ENCODE measurements around the gene MINAR2. TPM values are rescaled to one million over a fixed set of nuclear protein-coding genes. Genes with fewer than 3 reads are reported as not detected.

Gene MINAR2, protein sequence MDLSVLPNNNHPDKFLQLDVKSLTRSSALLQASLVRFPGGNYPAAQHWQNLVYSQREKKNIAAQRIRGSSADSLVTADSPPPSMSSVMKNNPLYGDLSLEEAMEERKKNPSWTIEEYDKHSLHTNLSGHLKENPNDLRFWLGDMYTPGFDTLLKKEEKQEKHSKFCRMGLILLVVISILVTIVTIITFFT
- total RNA-seq = not detected

DNA sequence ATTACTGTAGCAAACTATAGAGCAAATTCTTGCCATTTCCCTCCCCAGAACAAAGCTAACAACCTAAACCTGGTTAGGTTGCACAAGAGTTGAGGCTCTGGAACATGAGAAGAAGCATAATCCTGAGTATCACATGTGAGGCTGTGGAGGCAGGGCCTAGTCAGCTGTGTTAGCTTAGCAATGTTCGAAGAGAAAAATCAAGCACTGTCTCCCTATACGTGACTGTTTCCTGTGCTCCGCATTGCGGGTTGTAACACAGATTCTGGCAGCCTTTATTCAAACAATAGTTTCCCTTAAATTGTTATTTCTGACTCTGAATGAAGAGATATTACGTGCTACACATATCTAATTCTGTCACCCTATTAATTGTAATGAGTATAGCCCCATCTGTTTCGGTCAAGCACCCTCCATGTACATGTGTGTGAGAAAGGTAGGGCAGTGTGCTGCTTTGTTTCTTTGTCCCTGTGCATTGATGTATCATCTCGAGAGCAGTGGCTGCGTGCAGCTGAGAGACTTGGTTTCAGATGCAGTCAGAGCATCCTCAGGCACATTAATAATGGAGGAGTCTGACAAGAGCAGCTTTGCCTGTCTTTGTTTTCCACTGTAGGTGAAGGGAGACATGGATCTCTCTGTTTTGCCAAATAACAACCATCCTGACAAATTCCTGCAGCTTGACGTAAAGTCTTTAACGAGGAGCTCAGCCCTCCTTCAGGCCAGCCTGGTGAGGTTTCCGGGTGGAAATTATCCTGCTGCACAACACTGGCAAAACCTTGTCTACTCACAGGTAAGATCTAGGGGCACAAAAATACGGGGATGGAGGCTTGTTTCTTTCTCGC is at the start of gene MINAR2:
Gene MINAR2, plus strand, starts transcription at position 523 of the 836 bp plus-strand sequence. Its CDS starts 97 bp downstream, at position 620.
- no peak within 1 kb of the TSS for H3K4me3 ChIP-seq (ENCODE audit: low read length)

DNA sequence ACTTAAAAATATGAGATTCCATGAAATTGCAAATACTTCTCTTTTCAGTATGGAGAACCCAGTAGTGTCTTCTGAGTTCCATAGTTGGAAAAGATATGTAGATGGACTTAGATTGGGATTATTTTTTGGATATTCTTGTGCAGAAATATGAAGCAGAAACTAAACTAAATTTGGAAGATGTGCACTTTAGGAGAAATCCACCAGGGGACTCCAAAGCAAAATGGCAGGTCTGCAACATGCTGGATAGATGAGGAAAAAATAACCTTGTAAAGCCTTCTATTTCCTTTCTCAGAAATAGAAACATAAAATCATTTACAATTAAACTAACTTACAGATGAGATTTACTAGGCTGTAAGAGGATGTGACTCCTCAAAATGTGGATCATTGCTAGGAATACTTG is 49.2 kb upstream of the MINAR2 start:
- Histone ChIP-seq H3K27me3 (ENCODE audit: insufficient read depth, low read length) (no peaks in the 10 kb centered on the region), H3K9me3 (ENCODE audit: low read depth, low read length) (no peaks in the 10 kb centered on the region), H3K4me3 (ENCODE audit: low read length) (no peak overlapping the region), H3K4me1 (ENCODE audit: insufficient read depth, low read length) (no peaks in the 10 kb centered on the region)

More for the DNA sequence above, at the start of gene MINAR2:
- H3K9me3 ChIP-seq (ENCODE audit: low read depth, low read length) = no peaks in the 10 kb centered on the region
- H3K4me1 ChIP-seq (ENCODE audit: insufficient read depth, low read length) = no peaks in the 10 kb centered on the region
- H3K27me3 ChIP-seq (ENCODE audit: insufficient read depth, low read length) = no peaks in the 10 kb centered on the region

DNA sequence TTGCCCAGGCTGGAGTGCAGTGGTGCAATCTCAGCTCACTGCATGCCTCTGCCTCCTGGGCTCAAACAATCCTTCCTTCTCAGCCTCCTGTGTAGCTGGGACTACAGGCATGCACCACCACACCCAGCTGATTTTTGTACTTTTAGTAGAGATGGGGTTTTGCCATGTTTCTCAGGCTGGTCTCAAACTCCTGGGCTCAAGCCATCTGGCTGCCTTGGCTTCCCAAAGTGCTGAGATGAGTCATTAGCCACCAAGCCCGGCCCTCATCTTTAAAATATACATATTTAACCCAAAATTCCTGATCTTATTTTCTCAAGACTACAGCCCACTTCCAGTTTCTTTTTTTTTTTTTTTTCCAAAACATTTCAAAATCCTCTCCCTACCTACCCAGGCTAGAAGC is 31.7 kb upstream of the MINAR2 start:
- H3K4me3 ChIP-seq (ENCODE audit: low read length) = no peak overlapping the region
- H3K27me3 ChIP-seq (ENCODE audit: insufficient read depth, low read length) = no peaks in the 10 kb centered on the region
- no peaks in the 10 kb centered on the region for H3K9me3 ChIP-seq (ENCODE audit: low read depth, low read length)
- H3K4me1 ChIP-seq (ENCODE audit: insufficient read depth, low read length) = no peaks in the 10 kb centered on the region

DNA sequence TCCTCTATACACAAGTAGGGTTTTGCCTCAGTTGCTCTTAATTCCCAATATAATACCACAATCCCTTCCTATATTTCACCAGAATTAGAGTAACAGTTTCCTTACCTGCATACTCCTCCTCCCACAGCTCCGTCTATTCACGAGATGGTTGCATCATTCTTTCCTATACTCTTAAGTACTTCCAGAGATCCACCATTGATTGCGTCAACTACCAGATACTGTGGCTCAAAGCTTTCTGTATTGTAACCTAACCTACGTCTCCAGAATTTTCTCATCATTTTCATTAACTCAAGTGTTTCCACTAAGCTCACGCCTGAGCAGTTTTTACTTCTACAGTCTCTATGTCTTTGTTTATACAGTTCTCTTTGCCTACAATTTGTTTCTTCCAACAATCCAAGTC is 31.2 kb upstream of the MINAR2 start:
- no peaks in the 10 kb centered on the region for H3K27me3 ChIP-seq (ENCODE audit: insufficient read depth, low read length)
- H3K9me3 ChIP-seq (ENCODE audit: low read depth, low read length) = no peaks in the 10 kb centered on the region
- no peak overlapping the region for H3K4me3 ChIP-seq (ENCODE audit: low read length)
- no peaks in the 10 kb centered on the region for H3K4me1 ChIP-seq (ENCODE audit: insufficient read depth, low read length)

DNA sequence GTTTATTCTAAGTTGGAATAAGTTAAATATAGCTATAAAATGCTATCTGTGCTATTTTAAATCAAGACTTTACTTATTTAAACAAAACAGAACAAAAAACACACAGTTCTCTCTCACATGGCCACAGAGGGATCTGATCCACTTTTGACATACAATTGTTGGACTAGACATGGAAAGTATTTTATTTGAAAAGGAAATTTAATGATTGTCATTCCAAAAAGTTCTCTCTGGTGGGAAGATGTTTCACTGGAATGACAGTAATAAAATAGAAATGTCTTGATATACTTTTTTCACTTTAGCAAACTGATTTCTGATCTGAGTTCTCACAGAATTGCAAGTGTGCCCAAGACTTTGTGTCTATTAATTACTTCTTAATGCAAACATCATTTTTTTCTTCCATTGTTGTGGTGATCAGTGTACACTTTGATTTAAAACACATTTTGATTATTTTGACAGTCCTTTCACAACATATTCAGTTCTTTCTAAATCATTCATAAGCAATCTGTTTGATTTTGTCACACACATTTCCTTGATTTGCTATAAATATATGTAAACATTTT is 30.1 kb upstream of the MINAR2 start:
- no peaks in the 10 kb centered on the region for H3K9me3 ChIP-seq (ENCODE audit: low read depth, low read length)
- no peak overlapping the region for H3K4me3 ChIP-seq (ENCODE audit: low read length)
- H3K4me1 ChIP-seq (ENCODE audit: insufficient read depth, low read length) = no peaks in the 10 kb centered on the region
- H3K27me3 ChIP-seq (ENCODE audit: insufficient read depth, low read length) = no peaks in the 10 kb centered on the region

DNA sequence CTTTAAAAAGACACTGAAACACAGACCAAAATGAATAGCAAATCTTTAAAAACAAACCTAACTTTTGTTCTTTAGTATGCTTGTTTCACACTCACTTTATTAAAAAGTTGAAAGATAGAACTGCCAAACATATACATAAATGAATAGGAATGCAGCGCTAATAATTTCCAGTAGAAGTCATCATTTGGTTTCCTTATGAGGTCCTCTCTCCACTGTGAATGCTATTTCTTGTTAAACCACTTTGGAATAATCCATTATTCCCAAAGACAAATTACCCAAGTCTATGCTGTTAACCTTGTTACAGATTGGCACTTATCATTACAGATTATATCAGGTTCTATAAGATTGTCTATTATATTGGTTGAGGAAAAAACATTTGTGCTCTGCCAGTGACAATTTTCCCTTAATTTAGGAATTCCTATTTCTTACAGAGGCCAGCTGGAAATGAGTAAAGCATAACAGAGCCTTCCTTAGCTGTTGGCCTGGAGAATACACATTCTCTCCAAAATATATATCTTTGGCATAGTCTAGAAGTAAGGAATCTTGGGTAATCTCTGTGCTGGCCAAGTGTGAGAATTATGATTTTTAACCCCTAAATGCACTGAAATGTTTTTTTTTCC is 29.3 kb upstream of the MINAR2 start:
- Histone ChIP-seq H3K4me1 (ENCODE audit: insufficient read depth, low read length) (no peaks in the 10 kb centered on the region), H3K9me3 (ENCODE audit: low read depth, low read length) (no peaks in the 10 kb centered on the region), H3K27me3 (ENCODE audit: insufficient read depth, low read length) (no peaks in the 10 kb centered on the region), H3K4me3 (ENCODE audit: low read length) (no peak overlapping the region)

DNA sequence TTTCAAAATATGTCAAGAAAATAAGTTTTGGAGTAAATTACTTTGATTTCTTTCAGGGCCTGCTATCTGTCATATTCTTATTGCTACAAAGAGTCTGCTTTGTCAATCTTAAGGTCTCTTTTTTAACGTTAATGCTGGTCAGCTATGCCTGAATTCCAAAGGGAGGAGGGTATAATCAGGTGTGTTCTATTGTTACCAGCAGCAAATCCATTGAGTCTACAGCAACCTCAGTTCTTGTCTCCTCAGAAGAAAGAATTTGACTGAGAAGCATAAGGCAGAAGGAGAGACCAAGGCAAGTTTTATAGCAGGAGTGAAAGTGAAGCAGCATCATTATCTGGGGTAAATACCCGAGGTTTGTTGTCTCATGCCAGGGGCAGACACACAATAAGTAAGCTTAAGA is 23.7 kb upstream of the MINAR2 start:
- no peak overlapping the region for H3K4me3 ChIP-seq (ENCODE audit: low read length)
- no peaks in the 10 kb centered on the region for H3K27me3 ChIP-seq (ENCODE audit: insufficient read depth, low read length)
- no peaks in the 10 kb centered on the region for H3K4me1 ChIP-seq (ENCODE audit: insufficient read depth, low read length)
- no peaks in the 10 kb centered on the region for H3K9me3 ChIP-seq (ENCODE audit: low read depth, low read length)

DNA sequence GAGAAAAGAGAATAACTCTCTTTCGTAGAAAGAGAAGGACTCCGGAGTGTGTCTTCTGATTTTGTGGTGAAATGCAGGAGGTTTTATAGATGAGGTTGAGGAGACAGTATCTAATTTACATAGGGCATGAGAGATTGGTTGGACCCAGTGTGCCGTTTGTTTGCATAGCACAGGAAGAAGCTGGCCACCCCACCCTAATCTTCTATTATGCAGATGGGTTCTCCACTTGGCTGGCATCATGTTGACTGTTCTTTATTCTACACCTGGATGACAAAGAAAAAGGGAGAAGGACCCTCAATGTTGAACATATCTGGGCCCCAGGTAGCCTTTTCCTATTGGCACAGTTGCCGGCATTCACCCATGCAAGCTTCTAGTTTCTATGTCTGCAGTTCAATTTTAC is 23.2 kb upstream of the MINAR2 start:
- Histone ChIP-seq H3K27me3 (ENCODE audit: insufficient read depth, low read length) (no peaks in the 10 kb centered on the region), H3K4me3 (ENCODE audit: low read length) (no peak overlapping the region), H3K9me3 (ENCODE audit: low read depth, low read length) (no peaks in the 10 kb centered on the region), H3K4me1 (ENCODE audit: insufficient read depth, low read length) (no peaks in the 10 kb centered on the region)

DNA sequence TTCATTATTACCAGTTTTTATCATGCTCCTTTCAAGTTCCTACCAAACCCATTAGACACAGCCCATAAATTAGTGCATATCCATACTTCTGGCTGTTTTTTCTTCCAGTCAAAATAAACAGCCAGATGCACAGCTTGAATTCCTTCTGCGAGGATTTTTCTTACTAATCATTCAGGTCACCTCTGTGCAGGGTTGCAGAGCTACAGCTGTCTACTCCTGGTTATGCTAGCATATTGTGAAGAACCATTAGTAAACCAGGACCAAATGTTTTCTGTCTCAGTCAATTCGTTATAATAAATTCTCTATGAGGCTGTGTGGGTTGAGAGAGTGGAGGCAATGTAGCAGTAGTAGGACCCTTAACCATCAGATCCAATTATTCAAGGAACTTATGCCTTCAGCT is 8.1 kb upstream of the MINAR2 start:
- Histone ChIP-seq H3K9me3 (ENCODE audit: low read depth, low read length) (no peaks in the 10 kb centered on the region), H3K27me3 (ENCODE audit: insufficient read depth, low read length) (no peaks in the 10 kb centered on the region)

DNA sequence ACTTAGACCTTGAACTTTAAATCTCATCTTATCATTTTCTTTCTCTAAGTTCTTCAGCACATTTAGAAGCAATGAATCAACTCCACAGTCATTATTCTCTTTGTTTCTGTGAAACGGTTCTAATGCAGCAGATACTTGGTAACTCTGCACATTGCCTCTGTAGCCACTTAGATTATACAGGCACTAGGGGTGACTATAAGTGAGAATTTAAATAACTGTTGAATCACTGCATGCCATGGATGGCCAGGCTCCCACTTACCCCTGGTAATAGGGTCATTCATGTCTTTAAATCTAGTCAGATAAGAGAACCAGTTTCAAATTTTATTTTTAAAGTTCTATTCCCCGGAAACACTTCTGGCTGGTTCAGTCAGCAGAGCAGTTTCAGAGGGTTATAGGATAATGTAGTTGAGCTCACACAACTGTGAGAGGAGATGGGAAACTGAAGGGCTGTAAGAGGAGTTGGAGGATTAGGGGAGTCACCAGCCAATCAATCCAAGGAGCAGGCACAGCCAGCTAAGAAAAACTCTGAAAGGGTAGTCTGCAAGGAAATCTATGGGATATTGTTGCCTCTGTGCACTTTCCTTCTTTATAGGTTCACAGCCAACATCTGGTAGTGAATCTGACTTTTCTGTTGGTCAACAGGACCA is 4.2 kb upstream of the MINAR2 start:
- H3K4me1 ChIP-seq (ENCODE audit: insufficient read depth, low read length) = no peaks in the 10 kb centered on the region
- H3K9me3 ChIP-seq (ENCODE audit: low read depth, low read length) = no peaks in the 10 kb centered on the region
- H3K27me3 ChIP-seq (ENCODE audit: insufficient read depth, low read length) = no peaks in the 10 kb centered on the region
- no peak overlapping the region for H3K4me3 ChIP-seq (ENCODE audit: low read length)

More for the DNA sequence above, 8.1 kb upstream of the MINAR2 start:
- H3K4me3 ChIP-seq (ENCODE audit: low read length) = no peak overlapping the region
- no peaks in the 10 kb centered on the region for H3K4me1 ChIP-seq (ENCODE audit: insufficient read depth, low read length)

DNA sequence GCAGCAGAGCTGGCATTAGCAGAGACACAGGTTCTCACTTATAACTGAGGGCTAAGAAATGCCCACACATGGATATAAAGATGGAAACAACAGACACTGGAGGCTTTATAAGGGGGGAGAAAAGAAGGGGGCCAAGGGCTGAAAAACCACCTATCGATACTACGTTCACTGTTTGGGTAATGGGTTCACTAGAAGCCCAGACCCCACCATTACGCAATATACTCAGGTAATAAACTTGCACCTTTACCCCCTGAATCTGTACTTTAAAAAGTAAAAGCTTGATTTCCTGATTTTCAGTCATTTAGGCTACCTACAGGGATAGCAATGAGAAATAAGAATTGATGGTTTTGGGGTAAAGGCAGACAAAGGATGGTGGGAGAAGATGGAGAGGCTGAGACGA is 1.9 kb upstream of the MINAR2 start:
- H3K4me3 ChIP-seq (ENCODE audit: low read length) = no peak overlapping the region
- H3K27me3 ChIP-seq (ENCODE audit: insufficient read depth, low read length) = no peaks in the 10 kb centered on the region
- no peaks in the 10 kb centered on the region for H3K4me1 ChIP-seq (ENCODE audit: insufficient read depth, low read length)
- no peaks in the 10 kb centered on the region for H3K9me3 ChIP-seq (ENCODE audit: low read depth, low read length)

DNA sequence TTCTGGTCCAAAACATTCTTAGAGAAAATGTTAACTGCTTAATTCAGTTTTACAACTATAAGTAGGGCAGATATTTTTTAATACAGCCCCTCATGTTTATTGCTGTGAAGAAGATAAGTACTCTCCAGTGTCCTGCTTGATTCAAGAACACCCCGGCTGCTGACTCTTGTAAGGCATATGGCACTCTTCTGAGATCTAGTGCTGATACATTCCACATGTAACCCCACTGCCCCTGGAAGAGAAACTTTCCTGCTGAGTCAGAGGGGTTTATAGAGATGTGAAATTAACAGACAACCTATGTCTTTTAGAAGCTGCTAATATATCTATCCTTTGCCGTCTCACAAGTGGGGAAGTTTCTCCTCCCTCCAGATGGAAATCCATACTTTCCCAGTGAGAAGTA is 1.0 kb upstream of the MINAR2 start:
- Histone ChIP-seq H3K27me3 (ENCODE audit: insufficient read depth, low read length) (no peaks in the 10 kb centered on the region), H3K9me3 (ENCODE audit: low read depth, low read length) (no peaks in the 10 kb centered on the region), H3K4me1 (ENCODE audit: insufficient read depth, low read length) (no peaks in the 10 kb centered on the region), H3K4me3 (ENCODE audit: low read length) (no peak overlapping the region)

DNA sequence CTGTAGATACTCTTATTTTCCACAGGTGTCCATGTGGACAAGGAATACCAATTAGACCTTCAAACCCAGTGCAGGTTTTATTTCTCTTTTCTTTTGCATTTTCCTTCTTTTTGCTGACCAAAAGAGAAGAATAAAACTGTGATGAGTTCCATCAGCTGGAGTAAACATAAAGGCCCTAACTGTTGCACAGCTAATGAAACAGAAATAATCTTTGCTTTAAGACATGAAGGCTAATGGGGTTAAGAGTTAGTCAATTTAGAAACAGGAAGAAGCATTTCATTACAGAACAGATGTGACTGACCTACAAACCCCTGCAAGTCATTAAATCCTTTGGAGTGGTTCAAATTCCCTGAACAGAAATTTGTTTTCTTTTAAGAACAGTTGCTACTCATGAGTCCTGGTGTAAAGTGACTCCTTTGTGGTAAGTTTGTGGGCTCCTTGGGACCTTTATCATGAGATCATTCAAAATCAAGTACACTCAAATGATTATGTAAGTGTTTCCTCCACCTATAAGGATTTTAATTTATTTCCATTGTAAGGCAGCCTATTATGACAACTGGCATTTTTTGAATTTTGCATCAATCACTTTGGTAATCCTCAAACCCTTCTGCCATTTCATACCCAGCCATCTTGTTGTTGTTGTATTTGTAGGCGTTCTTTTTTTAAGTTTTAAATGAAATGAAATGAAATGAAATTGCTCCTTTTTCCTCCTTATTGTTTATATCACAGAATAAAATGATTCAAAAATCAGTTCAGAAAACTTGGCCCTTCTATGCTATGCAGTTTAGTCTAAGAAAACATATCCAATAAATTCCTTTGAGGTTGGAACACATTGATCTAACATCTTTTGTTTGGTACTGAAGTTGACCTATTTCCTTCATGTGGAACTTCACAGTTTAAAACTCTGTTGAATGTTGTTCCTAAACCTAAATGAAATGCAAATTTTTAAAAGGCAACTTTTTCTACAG is 1.3 kb downstream of the MINAR2 start:
- H3K27me3 ChIP-seq (ENCODE audit: insufficient read depth, low read length) = no peaks in the 10 kb centered on the region
- H3K4me1 ChIP-seq (ENCODE audit: insufficient read depth, low read length) = no peaks in the 10 kb centered on the region
- no peaks in the 10 kb centered on the region for H3K9me3 ChIP-seq (ENCODE audit: low read depth, low read length)
- no peak overlapping the region for H3K4me3 ChIP-seq (ENCODE audit: low read length)

Data from mononuclear cell (primary cell).